Activated effector memory CD4-positive, alpha-beta T cell treated with anti-CD3 and anti-CD28 coated beads, Interleukin-2, amount 50 U/mL, for 16 hours (primary cell): ENCODE measurements around the gene TRIO.
"Not testable (repeated sequence)": the region's sequence is repeated elsewhere in the genome, so short reads cannot be mapped to it uniquely, and the experiment has no call there.

Source experiments
- DNase-seq: peaks from one replicate; pipeline ENCODE4 v3.0.0-alpha.2; 2020

TRIO gene

GRCh38 chr5:14188778-14189177 lies 45.6 kb downstream of the TRIO start:
- DNase-seq, result no peak

- no peak for DNase-seq
Observed at GRCh38 chr5:14189680-14190079, 46.5 kb downstream of the TRIO start.

- DNase-seq, result no peak
Observed at GRCh38 chr5:14190194-14191164, 47.3 kb downstream of the TRIO start.

DNA sequence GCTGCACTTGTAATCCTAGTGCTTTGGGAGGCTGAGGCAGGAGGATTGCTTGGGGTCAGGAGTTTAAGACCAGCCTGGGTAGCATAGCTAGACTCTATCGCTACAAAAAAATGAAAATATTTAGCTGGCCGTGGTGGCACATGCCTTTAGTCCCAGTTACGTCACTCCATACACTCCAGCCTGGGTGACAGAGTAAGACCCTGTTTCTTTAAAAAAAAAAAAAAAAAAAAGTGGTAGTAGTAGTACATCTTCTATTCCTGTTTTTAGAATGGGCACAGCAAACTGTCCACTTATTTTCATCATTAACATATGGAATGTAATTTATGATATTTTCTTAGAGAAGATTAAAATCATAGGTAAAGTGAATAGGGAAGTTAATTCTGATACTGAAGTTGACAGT lies 48.2 kb downstream of the TRIO start:
- DNase-seq, result no peak

GRCh38 chr5:14193496-14193895 lies 50.4 kb downstream of the TRIO start:
- DNase-seq, result no peak

DNA sequence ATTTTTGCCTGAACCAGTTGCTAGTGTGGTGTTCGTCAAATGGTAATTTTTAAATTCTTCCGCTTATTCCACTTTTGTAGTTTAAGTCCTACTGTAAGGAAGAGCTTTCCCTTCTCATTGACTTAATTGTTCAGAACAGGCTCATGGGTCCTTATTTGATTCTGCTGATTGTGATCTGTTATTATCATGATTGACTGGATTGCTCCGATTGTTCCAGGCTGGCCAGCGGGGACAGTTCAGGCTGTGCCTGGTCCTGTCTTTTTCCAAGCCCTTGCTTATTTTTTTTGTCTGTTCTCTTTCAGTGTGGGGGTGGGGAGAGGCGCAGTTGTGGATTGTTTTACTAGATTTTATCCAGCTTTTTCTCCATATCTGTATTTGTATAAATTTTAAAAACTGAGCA lies 52.4 kb downstream of the TRIO start:
- no peak for DNase-seq

GRCh38 chr5:14197056-14197455 lies 53.9 kb downstream of the TRIO start:
- DNase-seq, result no peak

DNA sequence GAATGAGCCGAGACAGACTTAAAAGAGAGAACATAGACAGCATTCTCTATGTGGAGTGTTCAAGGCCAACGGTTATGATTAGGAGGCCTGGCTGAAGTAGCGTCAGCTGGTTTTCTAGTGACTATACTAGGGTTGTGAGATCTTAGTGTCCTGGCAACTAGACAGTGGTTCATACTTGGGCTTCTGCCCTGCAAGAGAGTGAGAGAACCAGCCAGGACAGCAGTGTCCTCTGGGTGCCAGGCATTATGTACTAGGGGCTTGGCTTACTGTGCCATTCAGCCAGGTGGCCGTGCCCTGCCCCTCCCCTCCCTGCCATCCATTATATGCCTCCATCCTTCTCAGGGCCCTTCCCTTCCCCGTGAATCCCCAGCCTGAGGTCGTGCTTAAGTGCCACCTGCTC lies 56.8 kb downstream of the TRIO start:
- DNase-seq, result no peak

DNA sequence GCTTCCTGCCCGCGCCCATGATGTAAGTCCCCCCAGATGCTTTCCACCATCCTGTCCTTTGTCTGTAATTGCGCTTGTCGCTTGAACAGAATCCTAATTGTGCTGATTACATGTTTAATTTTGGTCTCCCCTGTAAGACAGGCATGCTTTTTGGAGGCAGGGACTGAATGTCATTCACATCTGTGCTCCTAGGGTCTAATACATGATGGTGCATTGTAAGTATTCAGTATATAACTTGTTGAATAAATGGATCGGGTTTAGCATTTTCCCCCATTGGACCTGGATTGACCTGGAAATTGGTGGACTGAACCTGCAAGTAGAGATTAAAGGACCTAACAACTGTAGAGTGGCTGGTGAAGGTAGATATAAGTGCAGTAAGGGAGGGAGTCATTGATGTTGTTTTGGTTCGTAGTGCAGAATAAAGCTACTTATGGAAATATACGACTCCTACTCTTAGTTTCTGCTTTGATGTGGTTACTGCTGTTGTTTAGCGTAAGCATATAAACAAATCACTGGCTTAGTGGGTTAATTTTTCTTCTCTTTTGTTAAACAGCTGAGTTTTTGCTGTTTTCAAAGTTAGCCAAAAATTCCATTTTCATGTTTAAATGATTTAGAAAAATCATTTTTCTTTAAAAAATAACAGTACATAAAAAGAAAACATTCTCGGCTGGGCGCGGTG lies 57.3 kb downstream of the TRIO start:
- DNase-seq, result no peak

GRCh38 chr5:14201325-14202045 lies 58.3 kb downstream of the TRIO start:
- no peak for DNase-seq

DNA sequence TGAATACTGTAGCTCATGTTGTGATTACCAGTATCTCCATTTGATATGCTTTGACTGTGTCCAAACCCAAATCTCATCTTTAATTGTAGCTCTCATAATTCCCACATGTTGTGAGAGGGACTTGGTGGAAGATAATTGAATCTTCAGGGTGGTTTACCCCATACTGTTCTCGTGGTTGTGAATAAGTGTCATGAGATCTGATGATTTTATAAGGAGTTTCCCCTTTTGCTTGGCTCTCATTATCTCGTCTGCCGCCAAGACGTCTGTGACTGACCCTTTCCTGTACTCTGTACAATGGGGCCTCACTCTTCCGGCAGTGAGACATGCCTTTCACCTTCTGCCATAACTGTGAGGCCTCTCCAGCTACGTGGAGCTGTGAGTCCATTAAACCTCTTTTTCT lies 59.3 kb downstream of the TRIO start:
- no peak for DNase-seq

GRCh38 chr5:14204011-14204670 lies 61.0 kb downstream of the TRIO start:
- no peak for DNase-seq

DNA sequence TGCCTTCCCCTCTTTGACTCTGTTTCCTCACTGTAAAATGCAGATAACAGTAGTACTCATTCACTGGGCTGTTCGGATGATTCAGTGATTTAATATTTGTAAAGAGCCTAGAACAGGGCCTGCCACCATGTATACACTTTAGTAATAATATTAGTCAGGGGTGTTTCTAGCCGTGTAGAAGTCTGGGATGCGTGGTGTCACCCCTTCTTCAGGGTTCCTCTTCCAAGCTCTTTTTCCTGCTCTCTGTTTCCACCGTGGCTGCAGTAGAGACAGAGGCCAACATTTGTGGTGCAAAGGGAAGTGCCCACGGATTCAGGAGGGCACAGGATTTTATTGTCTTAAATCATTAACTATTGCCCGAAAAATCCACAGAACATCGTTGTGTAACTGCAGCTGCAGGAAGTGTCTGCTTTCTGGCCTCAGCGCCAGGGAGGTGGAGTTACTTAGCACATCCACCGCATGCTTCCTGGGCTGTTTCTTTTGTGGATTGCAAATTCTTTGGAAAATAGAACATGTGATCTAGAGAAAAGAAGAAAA lies 61.7 kb downstream of the TRIO start:
- DNase-seq, result no peak

DNA sequence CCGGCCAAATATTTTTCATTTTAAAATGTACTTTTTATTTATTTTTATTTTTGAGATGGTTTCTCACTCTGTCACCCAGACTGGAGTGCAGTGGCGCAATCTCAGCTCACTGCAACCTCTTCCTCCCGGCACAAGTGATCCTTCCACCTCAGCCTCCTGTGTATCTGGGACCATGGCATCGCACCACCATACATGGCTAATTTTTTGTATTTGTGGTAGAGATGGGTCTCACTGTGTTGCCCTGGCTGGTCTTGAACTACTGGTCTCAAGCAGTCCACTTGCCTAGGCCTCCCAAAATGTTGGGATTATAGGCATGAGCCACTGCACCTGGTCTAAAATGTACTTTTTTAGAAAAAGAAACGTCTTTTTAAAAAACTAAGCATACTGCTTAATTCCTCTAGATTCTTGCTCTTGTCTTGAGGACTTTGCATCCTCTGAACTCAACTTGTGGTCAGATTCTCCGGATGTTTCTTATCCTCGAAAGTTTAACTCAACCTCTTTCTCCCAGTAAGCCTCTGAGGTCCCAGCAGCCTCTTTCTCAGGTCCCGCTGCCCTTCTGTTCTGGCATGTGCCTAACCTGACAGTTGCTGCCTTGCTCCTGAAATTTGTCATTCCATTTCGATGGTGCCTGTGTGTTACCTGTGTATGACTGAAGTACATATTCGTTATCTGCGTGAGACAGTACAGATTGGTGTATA lies 63.0 kb downstream of the TRIO start:
- DNase-seq, result no peak

GRCh38 chr5:14207428-14207827 lies 64.3 kb downstream of the TRIO start:
- DNase-seq, result not testable (repeated sequence)

DNA sequence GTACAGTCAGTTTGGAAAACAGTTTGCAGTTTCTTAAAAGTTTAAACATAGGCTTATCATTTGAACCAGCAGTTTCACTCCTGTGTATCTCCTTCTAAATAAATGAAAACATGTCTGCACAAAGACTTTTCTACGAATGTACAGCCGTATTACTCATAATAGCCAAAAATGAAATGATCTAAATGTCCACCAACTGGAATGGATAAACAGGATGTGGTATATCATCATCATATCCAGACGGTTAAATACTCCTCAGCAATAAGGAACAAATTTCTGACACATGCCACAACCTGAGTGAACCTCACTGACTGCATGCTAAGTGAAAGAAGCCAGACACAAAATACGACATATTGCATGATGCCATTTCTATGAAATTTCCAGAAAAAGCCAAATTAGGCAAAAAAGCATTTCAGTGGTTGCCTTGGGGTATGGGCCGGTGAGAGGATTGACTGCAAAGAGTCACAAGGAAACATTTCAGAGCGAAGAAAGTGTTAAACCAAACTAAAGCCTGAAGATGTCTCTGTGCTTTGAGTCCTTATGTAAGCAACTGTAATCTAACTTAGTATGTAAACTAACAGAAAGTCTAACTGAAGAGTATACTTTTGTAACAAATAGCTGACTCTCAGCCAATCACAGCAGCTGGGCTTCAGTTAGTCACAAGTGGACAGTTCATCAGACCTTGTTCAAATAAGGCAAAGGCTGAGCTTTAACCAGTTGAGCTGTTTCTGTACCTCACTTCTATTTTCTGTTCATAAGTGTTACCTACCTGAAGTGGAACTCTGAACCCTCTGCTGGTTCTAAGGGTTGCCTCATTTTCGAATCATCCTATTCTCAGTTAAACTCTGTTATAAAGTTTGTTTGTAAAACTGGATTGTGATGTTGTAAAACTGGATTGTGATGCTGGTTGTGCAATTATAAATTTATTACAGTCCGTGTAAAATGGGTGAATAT lies 65.2 kb downstream of the TRIO start:
- DNase-seq, result no peak

- DNase-seq, result no peak
Observed at GRCh38 chr5:14209222-14209822, 66.2 kb downstream of the TRIO start.

GRCh38 chr5:14209836-14210235 lies 66.7 kb downstream of the TRIO start:
- no peak for DNase-seq

DNA sequence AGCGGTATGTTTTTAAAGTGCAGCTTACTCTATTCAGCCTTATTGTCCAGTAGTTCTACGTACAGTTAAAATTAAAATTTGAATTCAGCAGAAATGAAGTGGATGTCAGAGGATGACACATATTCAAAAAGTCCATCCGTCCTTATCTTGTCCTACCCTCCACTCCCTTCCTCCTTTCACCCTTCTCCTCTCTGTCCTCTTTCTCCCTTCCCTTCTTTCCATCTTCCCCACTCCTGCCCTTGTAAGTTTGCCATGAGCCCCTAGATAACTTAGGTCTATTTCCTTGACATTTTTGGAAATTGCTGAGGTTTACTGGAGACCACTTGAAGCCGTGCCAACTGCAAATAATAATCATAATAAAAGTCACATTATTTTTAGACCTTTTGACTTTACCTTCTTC lies 67.6 kb downstream of the TRIO start:
- no peak for DNase-seq
